SH-SY5Y (cell line): Measurements from ENCODE around the gene GSG1L.

ENCODE experiments used
- GATA2 ChIP-seq: IDR thresholded peaks from 2 replicates; pipeline ENCODE4 v1.6.1; 2011; ENCODE audit warnings: mild to moderate bottlenecking, low read depth, low read length
- GATA3 ChIP-seq: IDR thresholded peaks from 2 replicates; pipeline ENCODE4 v1.6.1; 2011; ENCODE audit warnings: low read depth, mild to moderate bottlenecking, low read length, moderate library complexity

Gene GSG1L

DNA sequence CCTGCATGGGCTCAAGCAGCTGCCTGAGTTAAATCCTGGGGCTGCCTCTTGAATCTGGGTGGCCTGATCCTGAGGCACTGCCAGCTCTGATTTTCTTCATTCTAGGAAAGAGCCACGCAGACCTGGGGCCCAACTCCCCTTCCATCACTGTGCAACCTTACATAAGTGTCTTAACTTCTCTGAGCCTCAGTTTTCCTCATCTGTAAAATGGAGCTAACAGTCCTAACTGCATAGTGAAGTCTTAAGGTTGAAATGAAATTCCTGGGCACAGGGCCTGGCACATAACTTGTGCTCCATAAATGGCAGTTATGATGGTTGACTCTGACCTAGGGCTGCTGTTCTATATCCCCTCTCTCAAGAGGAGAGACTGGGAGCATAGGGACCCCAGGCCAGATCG lies 236.6 kb downstream of the GSG1L start:
- TF ChIP-seq GATA3 (no peak), GATA2 (no peak)

DNA sequence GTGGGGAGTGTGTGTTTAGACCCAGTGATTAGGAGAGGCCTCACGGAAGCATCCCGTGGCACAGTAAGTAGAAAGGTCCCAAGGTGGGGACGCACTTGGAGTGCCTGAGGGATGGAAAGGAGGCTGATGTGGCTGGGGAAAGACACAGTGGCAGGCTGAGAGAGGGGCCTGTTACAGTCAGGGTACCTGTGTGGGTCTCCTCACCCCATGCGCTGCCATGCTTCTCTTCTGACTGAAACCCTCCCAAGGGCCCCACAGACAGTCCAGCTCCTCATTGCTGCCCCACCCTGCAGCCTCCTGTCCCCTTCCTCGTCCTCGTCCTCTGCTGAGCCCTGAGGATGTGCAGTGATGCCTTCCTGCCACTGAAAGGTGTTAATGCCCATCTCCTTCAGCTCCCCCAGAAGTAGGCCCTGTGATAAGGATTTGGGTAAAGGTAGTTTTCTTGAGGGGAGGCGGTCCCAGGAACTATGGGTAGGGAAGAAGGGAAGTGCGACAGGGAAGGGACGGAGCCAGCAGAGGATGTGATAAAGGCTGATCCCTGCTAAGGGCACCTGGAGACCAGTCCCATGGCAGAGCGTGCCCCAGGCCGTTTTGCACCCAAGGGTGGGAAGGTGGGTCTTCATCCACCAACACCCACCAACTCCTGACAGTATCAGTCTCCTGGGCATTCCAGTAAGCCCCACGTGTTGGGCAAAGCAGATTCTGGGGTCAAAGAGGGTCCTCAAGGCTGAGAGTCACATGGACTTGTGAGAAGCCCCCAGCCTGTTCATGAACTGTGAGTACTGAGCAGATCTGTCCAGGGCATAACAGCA lies 237.2 kb downstream of the GSG1L start:
- TF ChIP-seq GATA2: no peak
- no peak for TF ChIP-seq GATA3

DNA sequence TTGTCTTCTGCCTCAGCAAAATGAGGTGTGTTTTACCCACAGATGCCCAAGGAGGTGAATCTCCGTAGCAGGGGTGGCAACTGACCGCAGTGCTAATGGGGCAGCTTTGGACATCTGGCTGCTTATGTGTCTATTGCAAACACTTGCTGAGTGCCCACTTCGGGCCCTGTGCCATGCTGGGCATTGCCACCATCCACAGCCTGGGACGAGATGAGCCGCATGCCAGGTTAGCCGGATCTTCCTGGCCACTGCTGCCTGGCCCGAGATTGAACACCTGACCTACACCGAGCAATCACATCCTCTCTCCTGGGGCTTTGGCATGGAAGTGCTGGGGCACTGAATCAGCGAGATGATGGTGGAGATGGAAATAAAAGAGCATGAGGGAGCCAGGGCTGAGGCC lies 238.7 kb downstream of the GSG1L start:
- TF ChIP-seq GATA2 (no peak), GATA3 (no peak)

DNA sequence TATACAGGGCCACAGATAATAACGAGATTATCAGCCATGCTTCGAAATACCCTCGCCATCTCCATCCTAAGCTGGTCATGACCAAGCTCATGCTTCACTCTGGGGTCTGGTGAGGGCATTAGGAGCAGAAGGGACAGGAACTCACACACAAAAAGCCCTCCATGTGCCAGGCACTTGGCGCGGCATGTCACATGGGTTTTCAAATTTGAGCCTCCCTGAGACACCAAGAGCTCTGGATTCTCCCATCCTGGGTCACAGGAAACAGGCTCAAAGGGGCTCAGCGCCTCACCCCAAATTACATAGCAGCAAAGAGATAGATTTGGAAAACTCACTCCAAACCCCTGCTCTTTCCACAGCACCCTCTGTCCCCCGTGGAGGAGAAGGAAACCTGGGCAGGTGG lies 239.5 kb downstream of the GSG1L start:
- TF ChIP-seq GATA2: no peak
- no peak for TF ChIP-seq GATA3

DNA sequence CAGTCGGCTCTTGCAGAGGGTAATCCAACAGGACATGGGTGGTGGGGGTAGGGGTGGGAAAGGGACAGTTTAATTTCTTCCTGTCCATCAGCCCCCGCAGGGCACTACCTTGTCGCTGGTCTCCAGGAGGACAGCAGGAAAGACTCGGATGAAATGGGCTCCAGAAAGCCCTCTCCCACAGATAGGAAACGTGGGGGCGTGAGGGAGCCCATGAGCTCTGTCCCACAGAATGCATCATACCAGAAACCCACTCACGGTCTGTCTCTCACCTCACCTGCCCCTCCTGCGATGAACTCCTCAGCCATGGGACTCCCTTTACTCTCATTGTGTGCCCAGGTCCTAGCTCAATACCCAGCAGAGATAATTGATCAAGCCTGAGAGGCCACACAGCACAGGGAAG lies 240.1 kb downstream of the GSG1L start:
- TF ChIP-seq GATA3 (no peak), GATA2 (no peak)

DNA sequence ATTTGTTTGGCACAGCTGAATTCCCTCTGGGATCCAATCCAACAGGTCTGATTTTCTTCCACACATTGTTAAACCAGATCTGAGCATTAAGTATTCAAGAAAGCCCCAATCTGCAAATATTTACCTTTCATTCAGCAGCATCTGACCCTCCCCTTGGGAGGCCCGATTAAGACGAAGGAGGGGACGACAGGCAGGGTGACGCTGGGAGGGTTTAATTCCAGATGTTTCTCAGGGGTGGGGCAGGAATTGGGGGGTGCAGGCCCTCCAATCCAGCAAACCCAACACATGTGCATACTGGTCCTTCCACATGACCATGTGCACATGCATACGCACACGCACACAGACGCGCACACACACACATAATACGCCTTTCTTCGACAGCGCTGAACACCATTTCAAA lies 240.5 kb downstream of the GSG1L start:
- TF ChIP-seq GATA3: no peak
- TF ChIP-seq GATA2: no peak

DNA sequence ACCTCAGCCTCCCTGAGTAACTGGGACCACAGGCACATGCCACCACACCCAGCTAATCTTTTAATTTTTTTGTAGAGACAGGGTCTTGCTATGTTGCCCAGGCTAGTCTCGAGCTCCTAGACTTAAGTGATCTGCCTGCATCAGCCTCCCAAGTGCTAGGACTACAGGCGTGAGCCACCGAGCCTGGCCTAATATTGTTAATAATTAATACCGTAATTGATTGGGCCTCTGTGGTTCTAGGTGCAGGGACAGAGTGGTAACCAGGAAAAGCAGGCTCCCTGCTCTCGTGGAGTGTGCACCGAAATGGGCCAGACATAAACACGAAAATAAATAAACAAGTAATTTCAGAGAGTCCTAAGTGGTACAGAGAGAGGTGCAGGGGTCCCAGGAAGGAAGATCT lies 241.0 kb downstream of the GSG1L start:
- no peak for TF ChIP-seq GATA3
- TF ChIP-seq GATA2: no peak

DNA sequence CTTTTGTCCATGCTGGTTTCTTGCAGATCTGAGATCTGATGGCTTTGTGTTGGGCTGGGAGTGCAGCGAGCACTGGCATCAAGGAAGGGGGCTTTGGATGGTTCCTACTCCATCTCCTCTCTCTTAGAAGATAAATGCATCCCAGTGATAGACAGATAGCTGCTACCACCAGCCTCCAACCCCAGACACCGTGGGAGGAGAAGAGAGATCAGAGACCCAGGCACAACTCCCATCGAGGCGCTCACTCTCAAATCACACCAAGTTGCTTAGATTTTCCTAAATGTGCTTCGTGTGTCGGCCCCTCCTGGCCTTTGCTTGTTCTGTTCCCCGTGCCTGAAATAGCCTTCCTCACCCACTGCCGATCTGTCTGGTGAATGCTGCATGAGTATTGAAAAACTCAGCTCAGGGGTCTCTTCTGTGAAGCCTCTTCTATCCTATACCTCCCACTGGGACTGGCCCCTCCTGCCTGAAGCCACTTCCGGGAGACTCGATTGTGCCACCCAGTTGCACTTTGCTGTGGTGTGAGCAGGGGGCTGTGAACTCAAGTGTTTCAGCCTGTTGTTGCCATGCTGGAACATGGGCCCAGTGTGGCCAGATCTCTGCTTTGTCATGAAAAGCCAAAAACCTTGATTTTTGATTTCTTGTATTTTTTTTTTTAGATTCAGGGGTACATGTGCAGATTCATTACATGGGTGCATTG lies 242.7 kb downstream of the GSG1L start:
- no peak for TF ChIP-seq GATA3
- no peak for TF ChIP-seq GATA2

DNA sequence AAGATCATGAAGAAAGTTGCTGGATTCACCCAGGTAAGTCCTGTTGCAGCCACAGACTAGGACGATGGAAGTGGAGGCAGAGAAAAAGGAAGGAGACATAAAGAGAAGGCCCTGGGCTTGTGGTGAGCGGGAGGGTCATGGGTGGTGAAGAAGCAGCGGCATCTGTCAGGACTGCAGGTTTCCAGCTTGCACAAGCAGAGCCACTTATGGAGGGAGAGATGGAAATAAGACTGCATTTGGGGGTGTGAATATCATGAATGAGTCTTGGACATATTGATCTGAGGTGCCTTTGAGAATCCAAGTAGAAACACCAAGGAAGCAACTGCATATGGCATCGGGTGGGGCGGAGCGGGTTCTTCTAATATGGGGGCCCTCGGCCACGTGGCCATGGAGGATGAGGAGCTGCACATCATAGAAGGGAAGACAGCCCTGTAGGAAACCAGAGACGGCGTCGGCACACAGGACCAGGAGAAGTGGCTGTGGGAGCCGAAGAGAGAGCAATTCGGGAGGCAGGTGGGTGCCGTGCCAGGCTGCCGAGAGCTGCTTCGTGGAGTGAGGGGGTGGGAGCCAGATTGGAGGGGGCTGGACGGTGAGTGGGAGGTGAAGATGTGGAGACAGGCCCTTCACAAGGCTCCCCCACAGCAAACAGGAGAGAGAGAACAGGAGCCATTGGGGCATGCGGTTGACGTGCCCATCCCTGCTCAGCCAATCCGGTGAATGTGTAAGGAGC lies 243.5 kb downstream of the GSG1L start:
- TF ChIP-seq GATA3 (no peak), GATA2 (no peak)

DNA sequence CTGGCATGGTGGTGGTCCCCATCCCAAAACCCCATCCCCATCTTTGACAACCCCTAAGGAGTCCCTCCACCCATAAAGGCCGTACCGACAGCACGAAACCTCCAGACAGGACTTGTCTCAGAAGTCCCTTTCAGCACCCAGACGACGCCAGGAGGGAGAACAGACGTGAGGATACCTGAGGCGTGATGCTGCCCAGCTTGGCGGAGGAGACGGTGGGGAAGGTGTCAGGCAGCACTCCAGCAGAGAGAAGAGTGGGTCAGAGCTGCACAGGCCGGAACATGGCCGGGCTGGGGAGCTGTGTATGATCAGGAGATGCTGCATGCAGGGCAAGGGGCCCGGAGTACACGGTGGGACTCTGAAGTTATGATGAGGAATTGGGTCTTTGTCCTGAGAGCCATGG lies 244.2 kb downstream of the GSG1L start:
- TF ChIP-seq GATA2 (no peak), GATA3 (no peak)

DNA sequence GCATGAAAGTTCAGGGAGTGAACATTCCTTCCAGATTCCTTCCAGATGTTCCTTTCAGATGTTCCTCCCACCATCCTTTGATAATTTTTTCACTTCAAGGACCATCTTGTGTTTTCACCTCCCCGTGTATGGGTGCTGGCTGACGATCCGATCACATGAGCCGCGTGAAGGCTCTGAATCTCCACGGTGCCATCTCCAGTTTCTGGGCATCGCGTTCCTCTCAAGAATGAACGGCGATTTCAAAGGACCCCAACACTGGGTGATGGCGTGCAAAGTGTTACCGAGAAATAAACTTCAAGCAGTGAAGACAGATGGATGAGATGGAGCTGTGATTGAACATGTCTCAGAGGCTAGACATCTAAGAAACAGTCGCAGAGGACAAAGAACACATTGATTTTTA lies 245.3 kb downstream of the GSG1L start:
- TF ChIP-seq GATA2 (no peak), GATA3 (no peak)

DNA sequence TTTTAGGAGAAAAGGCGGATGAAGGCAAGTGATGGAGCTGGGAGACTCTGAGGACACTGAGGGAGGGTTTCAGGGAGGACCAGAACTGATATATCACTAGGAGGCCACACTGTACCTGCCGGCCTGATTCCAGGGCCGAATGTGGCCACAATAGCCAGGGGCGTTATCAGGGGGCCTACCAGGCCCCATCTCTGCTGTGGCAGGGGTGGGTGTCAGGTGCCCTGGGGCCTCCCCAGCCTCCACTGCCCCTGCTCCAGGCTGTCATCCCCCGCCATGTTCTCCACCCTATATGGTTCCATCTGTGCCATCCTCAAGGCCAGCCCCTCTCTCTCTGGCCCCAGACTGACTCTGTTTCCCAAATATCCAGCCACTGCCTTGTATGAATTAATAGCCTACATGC lies 246.5 kb downstream of the GSG1L start:
- TF ChIP-seq GATA3 (no peak), GATA2 (no peak)

DNA sequence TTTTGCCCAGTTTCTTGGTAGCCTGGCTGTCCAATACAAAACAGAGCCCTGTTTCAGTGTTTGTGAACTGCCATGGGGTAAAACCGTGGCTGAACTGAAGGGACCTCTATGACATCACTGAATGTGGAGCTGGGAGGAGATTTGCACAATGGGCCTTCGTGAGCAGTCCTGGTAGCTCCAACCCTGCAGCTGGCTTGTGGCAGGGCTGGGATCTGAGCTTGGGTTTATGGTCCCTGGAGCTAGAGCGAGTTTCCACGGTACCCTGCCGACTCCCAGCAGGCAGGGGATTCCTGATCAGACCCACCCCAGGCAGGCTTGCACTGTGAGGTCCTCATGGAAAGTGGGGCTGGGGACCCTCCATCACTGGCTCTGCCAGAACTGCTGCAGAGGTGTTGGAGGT lies 247.0 kb downstream of the GSG1L start:
- TF ChIP-seq GATA2 (no peak), GATA3 (no peak)

DNA sequence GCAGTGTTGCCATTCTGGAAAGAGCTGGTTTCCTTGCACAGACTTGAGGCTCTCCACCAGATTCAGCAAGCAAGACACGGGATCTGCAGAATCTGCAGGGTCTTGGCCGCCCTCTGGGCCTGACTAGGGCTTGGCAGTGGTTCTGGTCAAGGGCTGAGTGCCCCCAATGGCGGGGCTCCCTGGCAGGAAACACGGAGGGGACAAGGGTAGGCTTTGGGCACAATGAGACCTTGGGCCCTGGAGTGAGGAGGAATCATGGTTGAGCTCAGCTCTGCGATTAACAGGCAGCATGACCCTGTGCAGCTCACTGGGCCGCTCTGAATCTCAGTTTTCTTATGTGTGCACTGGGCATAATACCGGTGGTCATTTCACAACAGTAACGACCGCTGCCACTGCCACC lies 249.9 kb downstream of the GSG1L start:
- TF ChIP-seq GATA3 (no peak), GATA2 (no peak)

DNA sequence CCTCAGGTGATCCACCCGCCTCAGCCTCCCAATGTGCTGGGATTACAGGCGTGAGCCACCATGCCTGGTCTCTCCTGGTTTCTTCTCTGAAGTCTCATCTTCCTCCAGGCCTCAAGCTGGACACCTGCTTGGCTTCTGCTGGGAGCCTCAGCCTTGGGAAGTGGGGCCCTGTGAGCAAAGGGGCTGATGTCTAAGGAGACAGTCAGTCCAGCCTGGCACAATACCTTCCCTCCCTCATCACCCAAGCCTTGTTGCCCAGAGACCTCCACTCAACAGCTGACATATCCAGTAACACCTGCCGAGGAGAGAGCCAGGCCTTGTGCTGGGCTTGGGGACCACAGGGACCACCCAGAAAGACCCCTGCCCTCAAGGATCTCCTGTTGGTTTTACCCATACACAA lies 251.6 kb downstream of the GSG1L start:
- TF ChIP-seq GATA3: no peak
- no peak for TF ChIP-seq GATA2

DNA sequence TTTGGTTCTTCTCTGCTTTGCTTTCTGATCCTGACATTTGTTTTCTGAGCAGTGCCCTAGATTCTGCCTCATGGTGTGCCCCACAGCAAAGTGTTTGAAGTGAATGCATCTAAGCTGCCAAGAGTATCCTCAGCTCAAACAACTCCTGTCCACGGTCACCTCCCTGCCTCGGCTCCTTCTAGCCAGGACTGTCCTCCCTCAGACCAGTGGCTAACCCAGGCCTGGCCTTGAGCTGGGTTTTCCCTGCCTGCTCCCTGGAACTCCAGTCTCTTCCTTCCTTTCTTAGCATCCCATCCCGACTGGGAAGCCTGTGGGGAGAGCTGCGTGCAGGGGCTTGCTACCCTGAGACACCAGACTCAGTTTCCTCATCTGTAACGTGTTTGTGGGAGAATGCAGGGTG lies 256.5 kb downstream of the GSG1L start:
- no peak for TF ChIP-seq GATA2
